ENCODE data around the gene CYSTM1. TPM values are rescaled to one million over a fixed set of nuclear protein-coding genes. Genes with fewer than 3 reads are reported as not detected.

The CYSTM1 gene
- total RNA-seq, 2 experiments from 2014 or later: 21.4 to 36.7 TPM

- no peak overlapping the region for H2AFZ ChIP-seq (ENCODE audit: low read length)
- no peaks in the 10 kb centered on the region for H3K9me3 ChIP-seq (ENCODE audit: low read length)
- no peak overlapping the region for H3K4me3 ChIP-seq (ENCODE audit: low read depth, low read length, poor library complexity, severe bottlenecking)
- BruUV-seq (replicated peaks): no TSS peak
- no peaks in the 10 kb centered on the region for H3K9me2 ChIP-seq (ENCODE audit: insufficient read depth, low read length)
- peak; percentile 71 for DNase-seq (ENCODE audit: low spot score)
- H3K4me1 ChIP-seq (ENCODE audit: insufficient read depth, low read length, poor library complexity, severe bottlenecking): peaks cover 68% of the 10 kb centered on the region
- H3K27ac ChIP-seq (ENCODE audit: low read depth, low read length, poor library complexity, severe bottlenecking): peak overlapping the region; percentile 46
- no peaks in the 10 kb centered on the region for H4K20me1 ChIP-seq (ENCODE audit: insufficient read depth, low read length)
- peak overlapping the region; percentile 51 for H3K4me2 ChIP-seq (ENCODE audit: low read length)
- intact Hi-C loops (cut with micrococcal nuclease; ENCODE audit: unreplicated experiment): loop anchor here (10.0 kb wide), 2 partner anchors 305 to 385 kb away; partner anchors contain the start of genes CD14, SRA1 and TMCO6
- H3K79me2 ChIP-seq (ENCODE audit: insufficient read depth, low read depth, low read length): no peaks in the 10 kb centered on the region
- peaks cover 29% of the 10 kb centered on the region for H3K36me3 ChIP-seq (ENCODE audit: insufficient read depth, low read length)
- TF ChIP-seq EZH2phosphoT487 (IDR thresholded peaks at IDR 0.05; ENCODE audit: borderline replicate concordance, low read depth, low read length) (no peak), CTCF (conservative IDR thresholded peaks at IDR 0.05; ENCODE audit: low read length) (no peak)
- ChIA-PET CTCF (ENCODE audit: unreplicated experiment) (no interaction called here), POLR2A (interaction anchor here (0.5 to 4.4 kb wide), 4 partner anchors 9 to 96 kb away, joined by 3 to 29 read pairs (median 10); partner anchors contain the start of gene HBEGF)
These were observed 74.5 kb downstream of the CYSTM1 start for GRCh38 chr5:140249536-140249935.

GRCh38 chr5:140250386-140250785 is 75.4 kb downstream of the CYSTM1 start:
- Histone ChIP-seq H3K4me1 (ENCODE audit: insufficient read depth, low read length, poor library complexity, severe bottlenecking) (peaks cover 60% of the 10 kb centered on the region), H3K9me2 (ENCODE audit: insufficient read depth, low read length) (no peaks in the 10 kb centered on the region), H3K36me3 (ENCODE audit: insufficient read depth, low read length) (peaks cover 25% of the 10 kb centered on the region), H3K9me3 (ENCODE audit: low read length) (no peaks in the 10 kb centered on the region), H3K4me3 (ENCODE audit: low read depth, low read length, poor library complexity, severe bottlenecking) (no peak overlapping the region), H2AFZ (ENCODE audit: low read length) (no peak overlapping the region), H3K79me2 (ENCODE audit: insufficient read depth, low read depth, low read length) (no peaks in the 10 kb centered on the region), H4K20me1 (ENCODE audit: insufficient read depth, low read length) (no peaks in the 10 kb centered on the region), H3K27ac (ENCODE audit: low read depth, low read length, poor library complexity, severe bottlenecking) (peak overlapping the region; percentile 46), H3K4me2 (ENCODE audit: low read length) (no peak overlapping the region)
- ChIA-PET CTCF (ENCODE audit: unreplicated experiment) (interaction anchor here (0.5 kb wide), 1 partner anchor 165 kb away, joined by 3 read pairs; no protein-coding TSS in a partner anchor), POLR2A (interaction anchor here (0.7 to 4.4 kb wide), 5 partner anchors 11 to 95 kb away, joined by 3 to 29 read pairs (median 3); partner anchors contain the start of gene HBEGF)
- no peak for TF ChIP-seq EZH2phosphoT487 (IDR thresholded peaks at IDR 0.05; ENCODE audit: borderline replicate concordance, low read depth, low read length)
- TF ChIP-seq CTCF (conservative IDR thresholded peaks at IDR 0.05; ENCODE audit: low read length): no peak
- no peak for DNase-seq (ENCODE audit: low spot score)
- BruUV-seq (replicated peaks): no TSS peak
- intact Hi-C loops (cut with micrococcal nuclease; ENCODE audit: unreplicated experiment): no loop called here

GRCh38 chr5:140251527-140251973 is 76.6 kb downstream of the CYSTM1 start:
- Histone ChIP-seq H3K79me2 (ENCODE audit: insufficient read depth, low read depth, low read length) (no peaks in the 10 kb centered on the region), H3K27ac (ENCODE audit: low read depth, low read length, poor library complexity, severe bottlenecking) (peak overlapping the region; percentile 43), H3K9me2 (ENCODE audit: insufficient read depth, low read length) (no peaks in the 10 kb centered on the region), H3K4me1 (ENCODE audit: insufficient read depth, low read length, poor library complexity, severe bottlenecking) (peaks cover 48% of the 10 kb centered on the region), H3K4me2 (ENCODE audit: low read length) (peak overlapping the region; percentile 60), H2AFZ (ENCODE audit: low read length) (no peak overlapping the region), H3K36me3 (ENCODE audit: insufficient read depth, low read length) (peaks cover 17% of the 10 kb centered on the region), H3K4me3 (ENCODE audit: low read depth, low read length, poor library complexity, severe bottlenecking) (no peak overlapping the region), H4K20me1 (ENCODE audit: insufficient read depth, low read length) (no peaks in the 10 kb centered on the region), H3K9me3 (ENCODE audit: low read length) (no peaks in the 10 kb centered on the region)
- BruUV-seq (replicated peaks): no TSS peak
- TF ChIP-seq EZH2phosphoT487 (IDR thresholded peaks at IDR 0.05; ENCODE audit: borderline replicate concordance, low read depth, low read length) (no peak), CTCF (conservative IDR thresholded peaks at IDR 0.05; ENCODE audit: low read length) (no peak)
- CTCF ChIA-PET (ENCODE audit: unreplicated experiment): interaction anchor here (1.0 kb wide), 1 partner anchor 29 kb away, joined by 5 read pairs; no protein-coding TSS in a partner anchor
- POLR2A ChIA-PET: interaction anchor here (1.0 to 4.4 kb wide), 5 partner anchors 10 to 31 kb away, joined by 3 to 29 read pairs (median 4); no protein-coding TSS in a partner anchor
- DNase-seq (ENCODE audit: low spot score): peak; percentile 64
- intact Hi-C loops (cut with micrococcal nuclease; ENCODE audit: unreplicated experiment): no loop called here
